Neural crest cell (in vitro differentiated cells): Measurements from ENCODE around the gene SEMA4D. TPM values are rescaled to one million over a fixed set of nuclear protein-coding genes. Genes with fewer than 3 reads are reported as not detected.

ENCODE experiments used
- DNase-seq: peaks from one replicate; pipeline ENCODE4 v3.0.0; 2021; ENCODE audit warnings: low read depth, mixed read lengths, low spot score
- H3K27ac Mint-ChIP-seq: one replicate; pipeline ENCODE4 v1.8.0; 2021; ENCODE audit warnings: mild to moderate bottlenecking, mixed read lengths; ENCODE audit not compliant: unreplicated experiment
- H3K27me3 Mint-ChIP-seq: 2 replicates; pipeline ENCODE4 v1.8.0; 2021; ENCODE audit warnings: low read depth, mild to moderate bottlenecking, mixed read lengths
- H3K36me3 Mint-ChIP-seq: 2 replicates; pipeline ENCODE4 v1.8.0; 2021; ENCODE audit warnings: low read depth, mild to moderate bottlenecking, mixed read lengths
- H3K4me1 Mint-ChIP-seq: 2 replicates; pipeline ENCODE4 v1.8.0; 2021; ENCODE audit warnings: mixed read lengths
- H3K4me3 Mint-ChIP-seq: one replicate; pipeline ENCODE4 v1.8.0; 2021; ENCODE audit warnings: mild to moderate bottlenecking, mixed read lengths
- H3K9me3 Mint-ChIP-seq: 2 replicates; pipeline ENCODE4 v1.8.0; 2021; ENCODE audit warnings: mixed read lengths
- total RNA-seq: library from RNA; stranded (reverse); gene quantifications from 2 replicates; pipeline ENCODE4 v1.2.1, GENCODE V29; 2021
- TF ChIP-seq, protein P1 (sequence below): fragments of 200-600 bp; sonication (generic); conservative IDR thresholded peaks from 2 replicates; pipeline ENCODE4 v1.5.0; 2021; ENCODE audit warnings: antibody characterized with exemption, mild to moderate bottlenecking

The SEMA4D gene
- total RNA-seq, 1 donor from 2014 or later = 33.5 TPM

DNA sequence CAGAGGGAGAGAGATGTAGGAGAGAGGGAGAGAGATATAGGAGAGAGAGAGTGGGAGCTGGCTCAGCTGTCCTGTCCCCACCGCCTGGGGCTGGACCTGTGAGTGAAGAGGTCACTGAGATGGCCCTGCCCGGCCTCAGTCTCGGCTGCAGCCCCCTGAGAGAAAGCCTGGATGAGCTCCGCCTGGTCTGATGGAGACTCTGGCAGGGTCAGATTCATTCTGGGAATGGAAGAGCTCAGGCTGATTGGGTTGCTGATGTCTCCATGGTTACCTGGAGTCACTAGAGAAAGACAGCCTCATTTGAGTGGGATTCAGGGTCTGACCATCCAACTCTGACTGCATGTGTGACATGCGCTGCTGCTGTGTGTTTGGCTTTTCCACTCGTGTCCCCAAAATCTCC is 27.1 kb upstream of the SEMA4D start:
- TF ChIP-seq, protein P1, sequence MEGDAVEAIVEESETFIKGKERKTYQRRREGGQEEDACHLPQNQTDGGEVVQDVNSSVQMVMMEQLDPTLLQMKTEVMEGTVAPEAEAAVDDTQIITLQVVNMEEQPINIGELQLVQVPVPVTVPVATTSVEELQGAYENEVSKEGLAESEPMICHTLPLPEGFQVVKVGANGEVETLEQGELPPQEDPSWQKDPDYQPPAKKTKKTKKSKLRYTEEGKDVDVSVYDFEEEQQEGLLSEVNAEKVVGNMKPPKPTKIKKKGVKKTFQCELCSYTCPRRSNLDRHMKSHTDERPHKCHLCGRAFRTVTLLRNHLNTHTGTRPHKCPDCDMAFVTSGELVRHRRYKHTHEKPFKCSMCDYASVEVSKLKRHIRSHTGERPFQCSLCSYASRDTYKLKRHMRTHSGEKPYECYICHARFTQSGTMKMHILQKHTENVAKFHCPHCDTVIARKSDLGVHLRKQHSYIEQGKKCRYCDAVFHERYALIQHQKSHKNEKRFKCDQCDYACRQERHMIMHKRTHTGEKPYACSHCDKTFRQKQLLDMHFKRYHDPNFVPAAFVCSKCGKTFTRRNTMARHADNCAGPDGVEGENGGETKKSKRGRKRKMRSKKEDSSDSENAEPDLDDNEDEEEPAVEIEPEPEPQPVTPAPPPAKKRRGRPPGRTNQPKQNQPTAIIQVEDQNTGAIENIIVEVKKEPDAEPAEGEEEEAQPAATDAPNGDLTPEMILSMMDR = no peak
- no peak overlapping the region for H3K4me3 Mint-ChIP-seq
- H3K27ac Mint-ChIP-seq = no peak overlapping the region
- no peaks in the 10 kb centered on the region for H3K27me3 Mint-ChIP-seq
- no peak for DNase-seq
- no peaks in the 10 kb centered on the region for H3K36me3 Mint-ChIP-seq
- H3K4me1 Mint-ChIP-seq = peaks cover 24% of the 10 kb centered on the region
- H3K9me3 Mint-ChIP-seq = peaks cover 3% of the 10 kb centered on the region

DNA sequence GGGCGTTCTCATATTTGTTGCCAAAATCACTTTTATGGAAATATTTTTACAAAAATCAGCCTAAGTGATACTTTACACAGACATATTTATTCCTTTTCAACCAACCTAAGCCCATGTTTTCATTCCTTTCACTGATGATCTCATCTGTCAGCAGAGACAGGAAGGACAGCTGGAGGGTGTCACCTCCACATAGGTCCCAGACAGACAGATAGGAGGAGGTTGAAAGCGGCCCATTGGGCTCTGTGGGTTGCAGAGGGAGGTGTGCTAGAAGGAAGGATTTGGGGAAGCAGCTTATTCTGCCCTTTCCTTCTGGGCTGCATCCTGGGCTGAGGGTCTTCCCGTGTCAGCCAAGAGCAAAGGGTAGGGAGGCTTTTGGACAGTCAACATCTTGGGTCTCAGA is 26.0 kb upstream of the SEMA4D start:
- TF ChIP-seq, protein P1 = no peak
- Mint-ChIP-seq H3K9me3 (peaks cover 3% of the 10 kb centered on the region), H3K4me3 (no peak overlapping the region), H3K36me3 (no peaks in the 10 kb centered on the region), H3K27ac (no peak overlapping the region), H3K4me1 (peaks cover 19% of the 10 kb centered on the region), H3K27me3 (no peaks in the 10 kb centered on the region)
- no peak for DNase-seq

DNA sequence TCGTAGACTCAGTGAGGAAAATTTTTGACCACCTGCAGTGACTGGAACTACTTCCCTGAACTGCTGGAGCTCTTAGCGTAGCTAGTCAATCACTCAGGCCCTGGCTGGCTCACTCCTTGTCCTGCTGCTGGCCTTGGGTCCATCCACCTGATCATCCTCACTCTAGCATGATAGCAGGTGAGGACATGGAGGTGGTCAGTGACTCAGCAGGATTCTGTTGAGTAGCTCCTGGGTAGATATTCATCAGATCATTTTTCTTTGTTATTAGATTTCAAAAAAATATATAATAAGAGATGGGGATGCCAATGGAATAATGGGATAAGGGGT is 25.0 kb upstream of the SEMA4D start:
- Mint-ChIP-seq H3K4me1 (peaks cover 19% of the 10 kb centered on the region), H3K27ac (no peak overlapping the region), H3K4me3 (no peak overlapping the region), H3K36me3 (no peaks in the 10 kb centered on the region), H3K9me3 (peaks cover 3% of the 10 kb centered on the region), H3K27me3 (no peaks in the 10 kb centered on the region)
- TF ChIP-seq, protein P1 = no peak
- DNase-seq = no peak

DNA sequence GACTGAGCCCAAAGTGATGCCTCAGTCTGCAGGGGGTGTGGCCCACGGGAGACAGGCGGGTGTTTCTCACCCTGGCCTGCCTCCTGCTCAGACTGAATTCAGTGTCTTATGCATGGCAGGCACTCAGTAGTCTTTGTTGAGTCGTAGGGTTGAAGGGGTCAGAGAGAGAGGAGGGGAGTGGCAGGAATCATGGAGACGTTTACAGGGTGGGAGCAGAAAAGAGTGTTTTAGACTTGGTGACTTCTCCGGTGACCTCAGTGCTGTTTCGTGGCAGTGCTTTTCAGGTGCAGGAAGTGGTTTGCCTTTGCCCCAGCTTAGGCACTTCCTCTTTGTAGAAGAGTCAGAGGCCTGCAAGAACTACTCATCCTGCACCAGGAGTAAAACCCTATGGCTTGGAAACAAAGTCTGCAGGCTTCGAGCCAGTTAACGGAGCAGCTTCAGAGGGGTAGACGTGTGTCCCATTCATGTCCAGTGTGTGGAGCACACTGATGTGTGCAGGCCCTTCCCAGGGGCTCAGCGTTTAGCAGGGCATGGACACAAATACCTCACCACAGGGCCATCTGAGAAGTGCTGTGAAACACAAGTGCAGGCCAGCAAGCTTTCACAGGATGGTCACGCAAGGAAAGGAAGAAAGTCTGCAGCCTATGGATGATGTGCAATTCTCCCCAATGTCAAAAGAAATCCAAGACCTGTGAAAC is 24.5 kb upstream of the SEMA4D start:
- TF ChIP-seq, protein P1 = no peak
- Mint-ChIP-seq H3K27me3 (no peaks in the 10 kb centered on the region), H3K36me3 (no peaks in the 10 kb centered on the region), H3K27ac (peak overlapping the region; percentile 71), H3K9me3 (peaks cover 3% of the 10 kb centered on the region), H3K4me3 (no peak overlapping the region), H3K4me1 (peaks cover 19% of the 10 kb centered on the region)
- no peak for DNase-seq

DNA sequence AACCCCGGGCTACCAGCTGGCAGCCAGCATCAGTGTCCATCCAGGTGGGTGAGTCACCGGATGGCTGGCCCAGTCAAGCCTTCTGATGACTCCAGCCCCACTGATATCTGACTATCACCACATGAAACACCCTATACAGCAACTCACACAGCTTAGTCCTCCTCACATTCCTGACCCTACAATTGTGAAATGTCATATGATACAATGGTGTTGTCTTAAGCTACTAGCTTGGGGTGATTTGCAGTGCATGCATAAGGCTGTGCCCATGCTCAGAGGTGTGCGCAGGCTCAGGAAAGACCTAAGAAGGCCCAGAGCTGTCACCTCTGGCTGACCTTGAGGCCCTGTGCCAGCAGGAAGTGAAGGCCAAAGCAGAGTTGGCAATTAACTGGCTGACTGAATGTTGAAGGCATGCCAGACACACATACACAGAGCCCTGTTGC is 21.5 kb upstream of the SEMA4D start:
- H3K36me3 Mint-ChIP-seq = no peaks in the 10 kb centered on the region
- H3K27me3 Mint-ChIP-seq = no peaks in the 10 kb centered on the region
- TF ChIP-seq, protein P1 = no peak
- H3K9me3 Mint-ChIP-seq = peaks cover 3% of the 10 kb centered on the region
- no peak overlapping the region for H3K27ac Mint-ChIP-seq
- DNase-seq = no peak
- H3K4me3 Mint-ChIP-seq = no peak overlapping the region
- H3K4me1 Mint-ChIP-seq = peaks cover 17% of the 10 kb centered on the region
